GM10847 (cell line): Measurements from ENCODE around the gene PIK3R1.

Source experiments
- POLR2A ChIP-seq: IDR thresholded peaks from 2 replicates; pipeline ENCODE4 v1.6.1; 2011; ENCODE audit not compliant: insufficient read length; ENCODE audit errors: extremely low read depth

The PIK3R1 gene

DNA sequence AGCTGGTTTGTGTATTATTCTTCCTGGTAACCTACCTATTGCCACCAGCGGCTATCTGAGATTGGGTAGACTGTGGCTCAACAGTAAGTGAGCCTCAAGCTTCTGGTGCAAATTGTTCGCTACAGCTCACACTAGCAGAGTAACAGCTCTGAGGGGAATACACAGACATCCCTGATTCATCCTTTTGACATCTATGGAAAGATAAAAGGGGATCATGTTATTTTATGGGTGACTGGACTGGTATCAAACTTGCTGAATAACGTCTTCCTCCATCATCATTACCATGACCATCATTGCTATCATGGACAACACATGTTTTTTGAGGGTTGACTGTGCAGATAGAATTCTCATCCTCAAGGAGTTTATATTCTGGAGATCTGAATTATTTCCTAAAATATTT lies 129.6 kb downstream of the PIK3R1 start:
- TF ChIP-seq POLR2A: no peak

DNA sequence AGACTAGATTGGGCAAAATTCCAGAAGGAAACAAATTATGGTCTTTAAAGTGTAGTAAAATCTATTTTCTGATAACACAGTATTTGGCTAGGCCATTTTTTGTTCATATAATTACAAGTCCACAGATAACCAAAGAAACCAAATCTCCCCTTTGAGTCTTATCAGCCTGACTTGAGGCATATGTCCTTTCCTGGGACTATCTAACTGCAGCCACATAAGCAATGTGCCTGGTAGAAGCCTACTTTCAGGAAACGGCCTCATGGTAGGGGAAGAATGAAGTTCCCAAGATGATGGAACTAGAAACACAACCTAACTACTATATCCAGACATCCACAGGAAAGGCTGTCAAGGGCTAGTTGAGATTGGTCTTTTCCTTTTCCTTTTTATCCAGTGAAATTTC lies 130.0 kb downstream of the PIK3R1 start:
- no peak for TF ChIP-seq POLR2A

DNA sequence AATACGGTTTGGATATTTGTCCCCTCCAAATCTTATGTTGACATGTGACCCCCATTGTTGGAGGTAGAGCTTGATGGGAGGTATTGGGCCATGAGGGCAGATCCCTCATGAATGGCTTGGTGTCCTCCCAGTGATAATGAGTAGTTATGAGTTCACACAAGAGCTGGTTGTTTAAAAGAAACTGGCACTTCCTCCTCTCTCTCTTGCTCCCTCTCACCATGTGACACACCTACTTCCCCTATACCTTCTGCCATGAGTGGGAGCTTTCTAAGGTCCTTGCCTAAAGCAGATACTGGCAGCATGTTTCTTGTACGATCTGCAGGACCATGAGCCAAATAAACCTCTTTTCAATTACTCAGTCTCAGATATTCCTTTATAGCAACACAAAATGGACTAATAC lies 132.0 kb downstream of the PIK3R1 start:
- no peak for TF ChIP-seq POLR2A

DNA sequence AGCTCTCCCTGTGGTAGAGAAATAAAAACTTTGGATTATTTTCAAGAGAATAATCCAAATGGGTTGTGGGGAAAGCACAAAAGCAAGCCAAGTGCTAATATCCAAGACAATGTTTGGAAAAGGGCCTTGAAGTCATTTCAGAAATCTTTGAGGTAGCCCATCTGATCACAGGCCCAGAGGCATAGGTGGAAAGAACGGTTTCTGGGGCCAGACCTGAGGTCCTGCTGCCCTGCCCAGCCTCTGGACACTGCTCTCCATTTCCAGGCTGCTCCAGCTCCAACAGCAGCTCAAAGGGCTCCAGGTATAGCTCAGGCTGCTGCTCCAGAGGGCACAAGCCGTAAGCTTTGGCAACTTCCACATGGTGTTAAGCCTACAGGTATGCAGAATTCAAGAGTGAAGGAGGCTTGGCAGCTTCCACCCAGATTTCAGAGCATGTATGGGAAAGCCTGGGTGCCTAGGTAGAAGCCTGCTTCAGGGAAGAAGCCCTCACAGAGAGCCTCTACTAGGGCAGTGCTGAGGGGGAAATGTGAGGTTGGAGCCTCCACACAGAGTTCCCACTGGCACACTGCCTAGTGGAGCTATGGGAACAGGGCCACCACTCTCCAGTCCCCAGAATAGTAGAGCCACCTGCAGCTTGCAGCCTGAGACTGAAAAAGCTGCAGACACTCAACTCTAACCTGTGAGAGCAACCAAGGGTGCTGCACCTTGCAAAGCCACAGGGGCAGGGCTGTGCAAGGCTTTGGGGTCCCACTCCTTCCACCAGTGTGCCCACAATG lies 133.1 kb downstream of the PIK3R1 start:
- TF ChIP-seq POLR2A: no peak

DNA sequence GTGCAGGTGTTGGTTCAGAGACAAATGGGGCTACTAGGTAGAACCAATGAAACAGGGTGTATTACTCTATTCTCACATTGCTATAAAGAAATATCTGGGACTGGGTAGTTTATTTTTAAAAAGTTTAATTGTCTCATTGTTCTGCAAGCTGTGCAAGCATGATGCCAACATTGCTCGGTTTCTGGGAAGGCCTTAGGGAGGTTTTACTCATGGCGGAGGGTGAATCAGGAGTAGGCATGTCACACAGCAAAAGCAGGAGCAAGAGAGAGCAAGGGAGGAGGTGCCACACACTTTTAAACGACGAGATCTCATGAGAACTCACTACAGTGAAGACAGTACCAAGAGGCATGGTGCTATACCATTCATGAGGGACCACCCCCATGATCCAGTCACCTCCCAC lies 134.6 kb downstream of the PIK3R1 start:
- TF ChIP-seq POLR2A: no peak
